Naive thymus-derived CD4-positive, alpha-beta T cell (primary cell): ENCODE data around the gene HYAL4. TPM values are rescaled to one million over a fixed set of nuclear protein-coding genes. Genes with fewer than 3 reads are reported as not detected.
"Not testable (repeated sequence)": the region's sequence is repeated elsewhere in the genome, so short reads cannot be mapped to it uniquely, and the experiment has no call there.

Source experiments
- ATAC-seq: fragments of 150-1000 bp; cut with Tn5 transposase; 2 replicates; pipeline ENCODE4 v1.10.0; 2021; ENCODE audit warnings: mild to moderate bottlenecking, moderate library complexity
- CTCF ChIA-PET: fragments of 350-600 bp; sonication (Branson Sonifier 250); formaldehyde crosslinking; loops from one replicate; lab custom pipeline; 2021; ENCODE audit warnings: antibody characterized with exemption; lab: Charles Lee
- POLR2A ChIA-PET: fragments of 350-600 bp; sonication (Branson Sonifier 250); formaldehyde crosslinking; loops from one replicate; lab custom pipeline; 2021; ENCODE audit warnings: antibody characterized with exemption, inconsistent platforms; lab: Charles Lee
- DNase-seq, 9 donors: peaks; one replicate each; pipeline versions ENCODE4 v3.0.0 to v3.0.0-alpha.2; 2020 to 2022; ENCODE audit warnings: mixed read lengths in 1 of 9
- H3K27ac ChIP-seq: one replicate; pipeline ENCODE4 v1.7.0; 2013; ENCODE audit warnings: mild to moderate bottlenecking, low read depth, low read length, moderate library complexity
- H3K27me3 ChIP-seq, 2 donors: one replicate each; pipeline ENCODE4 v1.7.0; 2013; ENCODE audit warnings: low read length in 2 of 2, mild to moderate bottlenecking in 2 of 2, moderate library complexity in 2 of 2; ENCODE audit not compliant: control insufficient read depth in 2 of 2, insufficient read depth in 2 of 2
- H3K36me3 ChIP-seq, 3 experiments: 1 replicate in 2 of 3; 2 replicates in 1 of 3; pipeline ENCODE4 v1.7.0; 2013; ENCODE audit warnings: low read length in 3 of 3, mild to moderate bottlenecking in 3 of 3, moderate library complexity in 1 of 3; ENCODE audit not compliant: insufficient read depth in 3 of 3, control insufficient read depth in 2 of 3
- H3K4me1 ChIP-seq, 2 donors: one replicate each; pipeline ENCODE4 v1.7.0; 2013; ENCODE audit warnings: low read length in 2 of 2, mild to moderate bottlenecking in 2 of 2, moderate library complexity in 1 of 2; ENCODE audit not compliant: control insufficient read depth in 2 of 2, insufficient read depth in 2 of 2
- H3K4me3 ChIP-seq: 2 replicates; pipeline ENCODE4 v1.7.0; 2013; ENCODE audit warnings: mild to moderate bottlenecking, low read length
- H3K9me3 ChIP-seq, 3 experiments: 1 replicate in 2 of 3; 2 replicates in 1 of 3; pipeline ENCODE4 v1.7.0; 2013; ENCODE audit warnings: low read length in 3 of 3; ENCODE audit not compliant: control insufficient read depth in 2 of 3
- H3K27ac Mint-ChIP-seq, 9 donors: one replicate each; pipeline ENCODE4 v1.8.0; 2020 to 2022; ENCODE audit warnings: mixed read lengths in 9 of 9, mild to moderate bottlenecking in 8 of 9, moderate library complexity in 5 of 9, inconsistent platforms in 2 of 9
- H3K27me3 Mint-ChIP-seq, 5 donors: one replicate each; pipeline ENCODE4 v1.8.0; 2021 to 2022; ENCODE audit warnings: mixed read lengths in 5 of 5, mild to moderate bottlenecking in 1 of 5
- H3K36me3 Mint-ChIP-seq, 5 donors: one replicate each; pipeline ENCODE4 v1.8.0; 2020 to 2022; ENCODE audit warnings: mixed read lengths in 5 of 5, mild to moderate bottlenecking in 3 of 5, inconsistent platforms in 1 of 5
- H3K4me1 Mint-ChIP-seq, 7 donors: one replicate each; pipeline ENCODE4 v1.8.0; 2020 to 2022; ENCODE audit warnings: mixed read lengths in 7 of 7, mild to moderate bottlenecking in 3 of 7, inconsistent platforms in 1 of 7
- H3K4me3 Mint-ChIP-seq, 10 donors: one replicate each; pipeline ENCODE4 v1.8.0; 2020 to 2022; ENCODE audit warnings: mild to moderate bottlenecking in 10 of 10, mixed read lengths in 10 of 10, moderate library complexity in 6 of 10, inconsistent platforms in 2 of 10
- H3K9me3 Mint-ChIP-seq, 11 donors: one replicate each; pipeline ENCODE4 v1.8.0; 2020 to 2022; ENCODE audit warnings: mixed read lengths in 11 of 11, mild to moderate bottlenecking in 4 of 11, inconsistent platforms in 1 of 11, moderate library complexity in 1 of 11
- intact Hi-C, 2 donors: fragments of 100-400 bp; cut with micrococcal nuclease; formaldehyde crosslinking; loops; one replicate each; pipeline ENCODE4 v1.15.1; 2023
- polyA plus RNA-seq, 2 donors: library from polyadenylated mRNA; unstranded; fragments of 300-500 nt; fragmentation: Illumina TruSeq; gene quantifications; one replicate each; pipeline ENCODE4 v1.2.3, GENCODE V29; 2021
- total RNA-seq, 6 experiments: library from RNA in 5 of 6; stranded (reverse) in 5 of 6; gene quantifications; 1 replicate in 5 of 6; 2 replicates in 1 of 6; pipeline ENCODE4 v1.2.3 and lab custom pipeline; 2021 to 2026

The HYAL4 gene
- total and polyA plus RNA-seq, 7 experiments from 2014 or later, result 0.19 TPM; not detected in 6

DNA sequence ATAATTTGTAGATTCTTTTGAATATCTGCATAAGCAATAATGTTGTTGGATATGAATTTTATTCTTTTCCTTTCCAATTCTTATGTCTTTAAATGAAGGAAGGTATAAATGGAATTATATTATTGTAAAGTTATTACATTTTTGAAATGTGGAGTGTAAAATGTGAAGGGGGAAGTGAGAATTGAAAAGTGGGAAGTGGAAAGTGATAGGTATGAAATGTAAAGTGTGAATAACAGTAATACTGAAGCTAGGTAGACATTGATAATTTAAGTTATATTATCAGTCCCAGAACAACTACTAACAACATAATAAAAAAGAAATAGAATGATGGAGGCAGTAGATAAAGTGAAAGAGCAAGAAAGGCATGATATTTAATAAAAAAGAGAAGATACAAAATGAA lies 39.7 kb upstream of the HYAL4 start:
- CTCF ChIA-PET, result no interaction called here
- Histone ChIP-seq H3K36me3 (no peaks in the 10 kb centered on the region), H3K27ac (no peak overlapping the region), H3K27me3 (no peaks in the 10 kb centered on the region), H3K4me1 (no peaks in the 10 kb centered on the region), H3K9me3 (no peaks in the 10 kb centered on the region), H3K4me3 (no peak overlapping the region)
- intact Hi-C loops, result no loop called here
- H3K4me1 Mint-ChIP-seq, result peaks cover 0 to 3% (median 0%) of the 10 kb centered on the region in 7 donors
- ATAC-seq (no peak), DNase-seq (no peak)
- H3K27ac Mint-ChIP-seq, result no peak overlapping the region
- no peaks in the 10 kb centered on the region for H3K27me3 Mint-ChIP-seq
- peaks cover 0 to 6% (median 0%) of the 10 kb centered on the region in 5 donors for H3K36me3 Mint-ChIP-seq
- POLR2A ChIA-PET, result no interaction called here
- H3K4me3 Mint-ChIP-seq, result no peak overlapping the region
- H3K9me3 Mint-ChIP-seq, result peaks cover 0 to 11% (median 6%) of the 10 kb centered on the region in 11 donors

DNA sequence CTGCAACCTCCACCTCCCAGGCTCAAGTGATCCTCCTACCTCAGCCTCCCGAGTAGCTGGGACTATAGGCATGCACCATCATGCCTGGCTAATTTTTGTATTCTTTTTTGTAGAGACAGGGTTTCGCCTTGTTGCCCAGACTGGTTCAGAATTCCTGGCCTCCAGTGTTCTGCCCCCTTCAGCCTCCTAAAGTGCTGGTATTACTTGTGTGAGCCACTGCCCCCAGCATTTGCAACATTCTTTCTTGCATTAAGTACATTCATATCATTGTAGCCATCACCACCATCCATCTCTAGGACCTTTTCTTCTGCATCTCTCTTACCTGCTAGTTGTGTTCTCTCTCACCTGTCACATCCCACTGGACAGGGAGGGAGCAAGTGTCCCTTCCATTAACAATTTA lies 35.5 kb upstream of the HYAL4 start:
- peaks cover 0 to 6% (median 0%) of the 10 kb centered on the region in 5 donors for H3K36me3 Mint-ChIP-seq
- no peaks in the 10 kb centered on the region for H3K36me3 ChIP-seq
- H3K4me3 ChIP-seq, result no peak overlapping the region
- DNase-seq (no peak), ATAC-seq (no peak)
- H3K9me3 ChIP-seq, result no peaks in the 10 kb centered on the region
- no peak overlapping the region for H3K4me3 Mint-ChIP-seq
- peaks cover 0 to 2% (median 0%) of the 10 kb centered on the region in 5 donors for H3K27me3 Mint-ChIP-seq
- no peak overlapping the region for H3K27ac ChIP-seq
- no peaks in the 10 kb centered on the region for H3K4me1 ChIP-seq
- intact Hi-C loops, result no loop called here
- H3K4me1 Mint-ChIP-seq, result peaks cover 0 to 3% (median 0%) of the 10 kb centered on the region in 7 donors
- ChIA-PET POLR2A (no interaction called here), CTCF (no interaction called here)
- H3K27me3 ChIP-seq, result no peaks in the 10 kb centered on the region
- no peak overlapping the region for H3K27ac Mint-ChIP-seq
- H3K9me3 Mint-ChIP-seq, result peaks cover 0 to 26% (median 6%) of the 10 kb centered on the region in 11 donors

DNA sequence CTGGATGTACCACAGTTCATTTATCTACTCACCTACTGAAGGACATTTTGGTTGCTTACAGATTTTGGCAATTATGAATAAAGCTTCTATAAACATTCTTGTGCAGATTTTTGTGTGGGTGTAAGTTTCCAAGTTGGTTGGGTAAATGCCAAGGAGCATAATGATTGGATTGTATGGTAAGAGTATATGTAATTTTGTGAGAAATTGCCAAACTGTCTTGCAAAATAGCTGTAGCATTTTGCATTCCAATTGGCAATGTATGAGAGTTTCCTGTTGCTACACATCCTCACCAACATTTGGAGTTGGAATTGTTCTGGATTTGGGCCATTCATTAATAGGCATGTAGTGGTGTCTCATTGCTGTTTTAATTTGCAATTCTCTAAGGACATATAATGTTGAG lies 33.9 kb upstream of the HYAL4 start:
- Mint-ChIP-seq H3K4me1 (no peaks in the 10 kb centered on the region), H3K27me3 (peaks cover 0 to 5% (median 0%) of the 10 kb centered on the region in 5 donors), H3K4me3 (no peak overlapping the region), H3K27ac (no peak overlapping the region), H3K9me3 (peaks cover 0 to 26% (median 6%) of the 10 kb centered on the region in 11 donors), H3K36me3 (peaks cover 0 to 6% (median 0%) of the 10 kb centered on the region in 5 donors)
- Histone ChIP-seq H3K4me3 (no peak overlapping the region), H3K4me1 (no peaks in the 10 kb centered on the region), H3K27me3 (no peaks in the 10 kb centered on the region), H3K27ac (no peak overlapping the region), H3K36me3 (no peaks in the 10 kb centered on the region), H3K9me3 (no peaks in the 10 kb centered on the region)
- ChIA-PET POLR2A (no interaction called here), CTCF (no interaction called here)
- intact Hi-C loops, result no loop called here
- DNase-seq (no peak), ATAC-seq (no peak)

DNA sequence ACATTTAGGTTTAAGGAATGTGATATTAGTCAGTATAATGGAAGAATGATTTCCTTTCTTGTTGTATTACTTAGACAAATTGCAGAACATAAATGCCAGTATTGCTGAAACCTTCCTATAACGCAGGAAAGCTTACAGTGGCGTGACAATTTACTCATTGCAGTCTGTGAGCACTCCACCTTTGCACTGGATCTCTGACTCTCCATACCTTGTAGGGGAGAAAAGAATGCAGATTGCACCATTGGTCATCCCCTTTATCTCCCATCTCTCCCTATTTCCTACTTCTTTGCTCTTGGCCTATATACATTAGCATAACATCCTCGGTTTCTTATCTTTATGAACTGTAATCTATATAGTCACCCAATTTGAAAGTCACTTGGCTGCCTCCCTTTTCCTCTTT lies 28.1 kb upstream of the HYAL4 start:
- DNase-seq, result no peak
- Histone ChIP-seq H3K27ac (no peak overlapping the region), H3K36me3 (no peaks in the 10 kb centered on the region), H3K27me3 (no peaks in the 10 kb centered on the region), H3K4me1 (no peaks in the 10 kb centered on the region), H3K9me3 (no peaks in the 10 kb centered on the region), H3K4me3 (no peak overlapping the region)
- ChIA-PET POLR2A (no interaction called here), CTCF (no interaction called here)
- no peaks in the 10 kb centered on the region for H3K36me3 Mint-ChIP-seq
- no peak overlapping the region for H3K4me3 Mint-ChIP-seq
- peaks cover 0 to 8% (median 3%) of the 10 kb centered on the region in 5 donors for H3K27me3 Mint-ChIP-seq
- H3K4me1 Mint-ChIP-seq, result no peaks in the 10 kb centered on the region
- peaks cover 0 to 3% (median 0%) of the 10 kb centered on the region in 11 donors for H3K9me3 Mint-ChIP-seq
- no peak overlapping the region for H3K27ac Mint-ChIP-seq
- intact Hi-C loops, result no loop called here
- no peak for ATAC-seq

DNA sequence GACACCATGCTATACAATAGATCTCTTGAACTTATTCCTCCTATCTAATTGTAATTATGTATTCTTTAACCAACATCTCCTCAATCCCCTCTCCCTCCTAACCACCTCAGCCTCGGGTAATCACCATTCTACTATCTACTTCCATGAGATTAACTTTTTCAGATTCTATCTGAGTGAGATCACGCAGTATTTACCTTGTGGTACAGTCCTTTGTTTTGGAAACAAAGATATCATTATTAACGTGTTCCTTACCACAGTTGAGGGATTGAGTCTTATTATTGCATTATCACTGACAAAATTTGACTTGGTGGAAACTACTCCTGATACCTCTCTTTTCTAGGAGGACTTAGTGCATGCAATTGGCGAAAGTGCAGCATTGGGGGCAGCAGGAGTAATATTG lies 26.0 kb upstream of the HYAL4 start:
- ATAC-seq, result no peak
- CTCF ChIA-PET, result no interaction called here
- Histone ChIP-seq H3K27me3 (no peaks in the 10 kb centered on the region), H3K4me1 (peaks cover 0 to 2% of the 10 kb centered on the region in 2 donors), H3K36me3 (no peaks in the 10 kb centered on the region), H3K4me3 (no peak overlapping the region), H3K9me3 (no peaks in the 10 kb centered on the region), H3K27ac (no peak overlapping the region)
- Mint-ChIP-seq H3K27ac (no peak overlapping the region), H3K4me1 (peaks cover 0 to 3% (median under 1%) of the 10 kb centered on the region in 7 donors), H3K36me3 (no peaks in the 10 kb centered on the region), H3K4me3 (no peak overlapping the region), H3K27me3 (peaks cover 0 to 8% (median 3%) of the 10 kb centered on the region in 5 donors), H3K9me3 (peaks cover 0 to 2% (median 0%) of the 10 kb centered on the region in 11 donors)
- POLR2A ChIA-PET, result no interaction called here
- DNase-seq, result no peak
- intact Hi-C loops, result no loop called here

DNA sequence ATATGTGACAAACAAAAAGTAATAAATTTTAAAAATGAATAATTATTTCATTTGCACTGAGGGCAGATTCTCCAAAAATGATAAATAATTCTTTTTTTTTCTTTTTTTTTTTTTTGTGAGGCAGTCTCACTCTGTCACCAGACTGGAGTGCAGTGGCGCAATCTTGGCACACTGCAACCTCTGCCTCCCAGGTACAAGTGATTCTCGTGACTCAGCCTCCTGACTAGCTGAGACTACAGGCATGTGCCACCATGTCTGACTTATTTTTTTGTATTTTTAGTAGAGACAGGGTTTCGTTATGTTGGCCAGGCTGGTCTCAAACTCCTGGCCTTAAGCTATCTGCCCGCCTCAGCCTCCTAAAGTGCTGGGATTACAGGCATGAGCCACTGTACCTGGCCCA lies 25.2 kb upstream of the HYAL4 start:
- Mint-ChIP-seq H3K4me1 (peaks cover 4 to 11% (median 9%) of the 10 kb centered on the region in 7 donors), H3K27me3 (peaks cover 0 to 12% (median 3%) of the 10 kb centered on the region in 5 donors)
- H3K27ac ChIP-seq, H3K9me3 ChIP-seq, H3K36me3 ChIP-seq, H3K36me3 Mint-ChIP-seq, H3K27me3 ChIP-seq, CTCF ChIA-PET, DNase-seq, H3K4me3 ChIP-seq, H3K27ac Mint-ChIP-seq, H3K9me3 Mint-ChIP-seq, POLR2A ChIA-PET, H3K4me3 Mint-ChIP-seq, ATAC-seq: not testable (repeated sequence)
- H3K4me1 ChIP-seq, result peaks cover 0 to 10% of the 10 kb centered on the region in 2 donors
- intact Hi-C loops, result loop anchor here in 1 of 2 donors (5.0 kb wide), 1 partner anchor 72 kb away; the partner anchor contains the start of gene WASL

DNA sequence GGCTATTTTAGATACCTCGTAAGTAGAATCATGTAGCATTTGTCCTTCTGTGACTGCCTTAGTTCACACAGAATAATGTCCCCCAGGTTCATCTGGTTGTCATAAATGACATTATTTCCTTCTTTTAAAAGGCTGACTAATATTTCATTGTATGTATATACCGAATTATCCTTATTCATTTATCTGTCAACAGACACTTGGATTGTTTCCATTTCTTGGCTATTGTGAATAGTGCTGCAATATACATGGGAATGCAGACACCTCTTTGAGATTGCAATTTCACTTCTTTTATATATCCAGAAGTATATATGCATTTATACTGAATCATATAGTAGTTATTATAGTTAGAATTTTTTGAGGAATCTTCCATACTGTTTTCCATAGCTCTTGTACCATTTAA lies 24.1 kb upstream of the HYAL4 start:
- Mint-ChIP-seq H3K27me3 (peaks cover 0 to 12% (median 3%) of the 10 kb centered on the region in 5 donors), H3K9me3 (peaks cover 0 to 2% (median 0%) of the 10 kb centered on the region in 11 donors), H3K4me3 (no peak overlapping the region), H3K27ac (no peak overlapping the region), H3K36me3 (no peaks in the 10 kb centered on the region), H3K4me1 (peaks cover 9 to 15% (median 12%) of the 10 kb centered on the region in 7 donors)
- Histone ChIP-seq H3K27ac (no peak overlapping the region), H3K9me3 (no peaks in the 10 kb centered on the region), H3K4me1 (peaks cover 0 to 10% of the 10 kb centered on the region in 2 donors), H3K27me3 (no peaks in the 10 kb centered on the region), H3K36me3 (no peaks in the 10 kb centered on the region), H3K4me3 (no peak overlapping the region)
- ChIA-PET CTCF (no interaction called here), POLR2A (no interaction called here)
- intact Hi-C loops, result loop anchor here in 1 of 2 donors (5.0 kb wide), 1 partner anchor 74 kb away; the partner anchor contains the start of gene WASL
- no peak for ATAC-seq
- DNase-seq, result no peak
